HepG2 (cell line): ENCODE results near the gene CAPZB. TPM values are rescaled to one million over a fixed set of nuclear protein-coding genes. Genes with fewer than 3 reads are reported as not detected.

Experiments
- CEBPB ChIP-seq: IDR thresholded peaks from 2 replicates; pipeline ENCODE4 v1.6.1; 2011; ENCODE audit warnings: low read depth, low read length, improper control_type of control experiment, borderline replicate concordance
- CREB1 ChIP-seq, 2 experiments: fragments of 450-650 bp in 1 of 2; IDR thresholded peaks; 2 replicates each; pipeline ENCODE4 v1.6.1; 2016 to 2017; ENCODE audit warnings: control low read depth in 1 of 2, mild to moderate bottlenecking in 1 of 2, missing compliant biosample characterization in 1 of 2, missing genetic modification characterization in 1 of 2
- DPF2 ChIP-seq: sonication (generic); formaldehyde crosslinking; IDR thresholded peaks from 2 replicates; pipeline ENCODE4 v1.4.0; 2020; ENCODE audit warnings: mild to moderate bottlenecking, low read depth, missing genetic modification reagents, borderline replicate concordance
- HMG20A ChIP-seq: IDR thresholded peaks from 2 replicates; pipeline ENCODE4 v1.6.1; 2016; ENCODE audit warnings: borderline replicate concordance
- IRF2 ChIP-seq: IDR thresholded peaks from 2 replicates; pipeline ENCODE4 v1.6.1; 2018; ENCODE audit warnings: missing genetic modification reagents, missing compliant biosample characterization
- JDP2 ChIP-seq: sonication (generic); formaldehyde crosslinking; IDR thresholded peaks from 2 replicates; pipeline ENCODE4 v1.8.1; 2022; ENCODE audit warnings: missing genetic modification reagents, borderline replicate concordance
- KDM5A ChIP-seq: fragments of 200-600 bp; sonication (generic); IDR thresholded peaks from 2 replicates; pipeline ENCODE4 v1.7.0; 2018; ENCODE audit warnings: antibody characterized with exemption, mild to moderate bottlenecking, low read length, borderline replicate concordance
- KLF12 ChIP-seq: sonication (generic); formaldehyde crosslinking; IDR thresholded peaks from 2 replicates; pipeline ENCODE4 v1.4.0; 2020; ENCODE audit warnings: missing genetic modification reagents, borderline replicate concordance
- KLF16 ChIP-seq, 2 experiments: sonication (generic) in 1 of 2; formaldehyde crosslinking in 1 of 2; IDR thresholded peaks; 2 replicates each; pipeline versions ENCODE4 v1.6.1 to v1.8.0; 2016 to 2023; ENCODE audit warnings: missing genetic modification reagents in 2 of 2, missing compliant biosample characterization in 1 of 2
- NFE2 ChIP-seq: sonication (generic); formaldehyde crosslinking; IDR thresholded peaks from 2 replicates; pipeline ENCODE4 v1.4.0; 2020; ENCODE audit warnings: missing genetic modification reagents
- PHF8 ChIP-seq: sonication (generic); formaldehyde crosslinking; IDR thresholded peaks from 2 replicates; pipeline ENCODE4 v1.5.0; 2020; ENCODE audit warnings: missing genetic modification reagents
- SRSF9 ChIP-seq: fragments of 200-400 bp; formaldehyde crosslinking; IDR thresholded peaks from 2 replicates; pipeline ENCODE4 v1.6.1; 2018; ENCODE audit warnings: borderline replicate concordance, mild to moderate bottlenecking, low read depth, low read length; ENCODE audit not compliant: insufficient read depth, poor library complexity, severe bottlenecking
- ZFAT ChIP-seq: sonication (generic); formaldehyde crosslinking; conservative IDR thresholded peaks from 2 replicates; pipeline ENCODE4 v1.8.1; 2023; ENCODE audit warnings: missing genetic modification reagents, inconsistent platforms
- ZFY ChIP-seq: sonication (generic); formaldehyde crosslinking; IDR thresholded peaks from 2 replicates; pipeline ENCODE4 v1.4.0; 2020; ENCODE audit warnings: missing genetic modification reagents
- ZNF3 ChIP-seq: IDR thresholded peaks from 2 replicates; pipeline ENCODE4 v1.7.0; 2017; ENCODE audit warnings: inconsistent platforms
- ZNF331 ChIP-seq: sonication (generic); formaldehyde crosslinking; IDR thresholded peaks from 2 replicates; pipeline ENCODE4 v1.4.0; 2020; ENCODE audit warnings: missing genetic modification reagents
- ZNF558 ChIP-seq: sonication (generic); formaldehyde crosslinking; IDR thresholded peaks from 2 replicates; pipeline ENCODE4 v1.9.0; 2022; ENCODE audit warnings: mild to moderate bottlenecking, missing genetic modification reagents, borderline replicate concordance
- polyA plus RNA-seq, 8 experiments: library from polyadenylated mRNA; depleted of rRNA in 3 of 8; stranded (reverse) in 7 of 8; unstranded in 1 of 8; fragments of >200 nt; fragmentation: Illumina TruSeq in 4 of 8; extraction: Trizol in 4 of 8; gene quantifications; 2 replicates each; pipeline versions ENCODE4 v1.2.1 to v1.2.3, GENCODE V29; 2011 to 2016; ENCODE audit warnings: low read depth in 4 of 8, missing spikeins in 1 of 8, mixed read lengths in 1 of 8; ENCODE audit not compliant: insufficient read depth in 1 of 8
- total RNA-seq, 5 experiments: library from RNA; depleted of rRNA; stranded (reverse); fragments of >200 nt; fragmentation: Illumina TruSeq; extraction: Trizol; gene quantifications; 2 replicates each; pipeline ENCODE4 v1.2.3, GENCODE V29; 2016; ENCODE audit warnings: low read depth in 1 of 5
- TF ChIP-seq, protein P1 (sequence below): sonication (generic); formaldehyde crosslinking; IDR thresholded peaks from 2 replicates; pipeline ENCODE4 v1.8.0; 2022; ENCODE audit warnings: mild to moderate bottlenecking, missing genetic modification reagents; ENCODE audit not compliant: insufficient replicate concordance
- TF ChIP-seq, protein P2 (sequence below): sonication (generic); formaldehyde crosslinking; conservative IDR thresholded peaks from 2 replicates; pipeline ENCODE4 v1.4.0; 2020; ENCODE audit warnings: missing genetic modification reagents
- TF ChIP-seq, protein P3 (sequence below): sonication (generic); formaldehyde crosslinking; IDR thresholded peaks from 2 replicates; pipeline ENCODE4 v1.5.0; 2020; ENCODE audit warnings: missing genetic modification reagents
- TF ChIP-seq, protein P4 (sequence below): sonication (generic); formaldehyde crosslinking; IDR thresholded peaks from 2 replicates; pipeline ENCODE4 v1.4.0; 2020; ENCODE audit warnings: missing genetic modification reagents
- TF ChIP-seq, protein P5 (sequence below): sonication (generic); formaldehyde crosslinking; IDR thresholded peaks from 2 replicates; pipeline ENCODE4 v1.4.0; 2020; ENCODE audit warnings: mild to moderate bottlenecking, missing genetic modification reagents

Gene CAPZB
- total and polyA plus RNA-seq, 2 of the 13 experiments (the other 11 are each of a cell fraction or from before 2014, with no cell fraction given): 58.9 to 76.9 TPM

DNA sequence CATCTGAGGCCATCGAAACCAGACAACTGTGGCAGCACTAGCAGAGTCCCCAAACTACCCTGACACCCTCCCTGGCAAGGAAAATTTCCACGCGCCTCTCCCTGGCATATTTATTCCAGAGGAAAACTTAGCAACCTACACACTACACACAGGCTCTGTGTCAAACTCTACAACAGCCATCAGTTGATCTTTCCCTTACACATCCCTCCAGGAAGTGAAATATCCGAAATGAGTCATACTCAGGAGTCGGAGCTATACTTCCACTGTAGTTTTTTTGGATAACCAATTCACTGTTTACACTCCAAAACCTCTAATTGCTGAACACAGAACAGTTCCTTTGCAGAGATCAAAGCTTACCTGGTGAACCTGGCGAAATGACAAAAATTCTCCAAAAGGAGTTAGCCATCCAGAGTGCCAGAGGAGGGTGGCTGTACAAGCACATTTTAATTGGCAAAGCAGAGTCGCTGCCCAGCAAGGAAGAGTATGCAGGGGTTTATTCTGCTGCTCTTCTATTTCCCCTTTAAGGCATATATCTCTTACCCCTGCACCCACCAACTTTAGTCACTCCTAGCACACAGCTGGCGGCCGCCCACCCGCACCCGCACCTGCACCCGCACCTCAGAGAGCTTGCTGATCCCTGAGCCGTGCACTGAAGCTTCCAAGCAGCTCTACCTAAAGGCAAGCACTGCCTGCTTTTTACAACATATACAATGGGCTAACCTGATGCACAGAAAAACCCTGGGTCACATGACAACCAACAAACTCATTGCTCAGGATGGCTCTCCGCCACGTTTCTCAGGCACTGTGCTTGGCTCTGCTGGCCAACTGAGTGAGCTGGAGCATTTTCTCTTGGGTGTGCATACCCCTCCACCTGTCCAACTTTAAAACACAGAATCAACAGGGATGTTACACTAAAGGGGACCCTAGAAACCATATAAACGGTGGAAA is 54.9 kb downstream of the CAPZB start (continued):
- TF ChIP-seq PHF8 (CRISPR knock-in tag) (no peak), NFE2 (CRISPR knock-in tag) (no peak), ZNF558 (CRISPR knock-in tag) (no peak), JDP2 (CRISPR knock-in tag) (no peak), ZFY (CRISPR knock-in tag) (no peak), IRF2 (CRISPR knock-in tag) (peak; percentile 23; the same call in 1 of the 2 replicates), KLF16 (CRISPR knock-in tag; IDR thresholded peaks at IDR 0.05) (no peak), ZNF3 (no peak), KLF12 (no peak), HMG20A (CRISPR knock-in tag) (peak; percentile 37; the same call in 1 of the 2 replicates), KDM5A (no peak), ZNF331 (peak; percentile 61; the same call in 1 of the 2 replicates), DPF2 (CRISPR knock-in tag) (peak; percentile 45; the same call in 1 of the 2 replicates), CREB1 (IDR thresholded peaks at IDR 0.05) (no peak), CREB1 (CRISPR knock-in tag; IDR thresholded peaks at IDR 0.05) (peak; percentile 71), SRSF9 (no peak), ZFAT (no peak), CEBPB (no peak)
- TF ChIP-seq, protein P1, sequence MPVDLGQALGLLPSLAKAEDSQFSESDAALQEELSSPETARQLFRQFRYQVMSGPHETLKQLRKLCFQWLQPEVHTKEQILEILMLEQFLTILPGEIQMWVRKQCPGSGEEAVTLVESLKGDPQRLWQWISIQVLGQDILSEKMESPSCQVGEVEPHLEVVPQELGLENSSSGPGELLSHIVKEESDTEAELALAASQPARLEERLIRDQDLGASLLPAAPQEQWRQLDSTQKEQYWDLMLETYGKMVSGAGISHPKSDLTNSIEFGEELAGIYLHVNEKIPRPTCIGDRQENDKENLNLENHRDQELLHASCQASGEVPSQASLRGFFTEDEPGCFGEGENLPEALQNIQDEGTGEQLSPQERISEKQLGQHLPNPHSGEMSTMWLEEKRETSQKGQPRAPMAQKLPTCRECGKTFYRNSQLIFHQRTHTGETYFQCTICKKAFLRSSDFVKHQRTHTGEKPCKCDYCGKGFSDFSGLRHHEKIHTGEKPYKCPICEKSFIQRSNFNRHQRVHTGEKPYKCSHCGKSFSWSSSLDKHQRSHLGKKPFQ (CRISPR knock-in tag): no peak
- TF ChIP-seq, protein P2, sequence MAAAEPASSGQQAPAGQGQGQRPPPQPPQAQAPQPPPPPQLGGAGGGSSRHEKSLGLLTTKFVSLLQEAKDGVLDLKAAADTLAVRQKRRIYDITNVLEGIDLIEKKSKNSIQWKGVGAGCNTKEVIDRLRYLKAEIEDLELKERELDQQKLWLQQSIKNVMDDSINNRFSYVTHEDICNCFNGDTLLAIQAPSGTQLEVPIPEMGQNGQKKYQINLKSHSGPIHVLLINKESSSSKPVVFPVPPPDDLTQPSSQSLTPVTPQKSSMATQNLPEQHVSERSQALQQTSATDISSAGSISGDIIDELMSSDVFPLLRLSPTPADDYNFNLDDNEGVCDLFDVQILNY (CRISPR knock-in tag): no peak
- TF ChIP-seq, protein P3, sequence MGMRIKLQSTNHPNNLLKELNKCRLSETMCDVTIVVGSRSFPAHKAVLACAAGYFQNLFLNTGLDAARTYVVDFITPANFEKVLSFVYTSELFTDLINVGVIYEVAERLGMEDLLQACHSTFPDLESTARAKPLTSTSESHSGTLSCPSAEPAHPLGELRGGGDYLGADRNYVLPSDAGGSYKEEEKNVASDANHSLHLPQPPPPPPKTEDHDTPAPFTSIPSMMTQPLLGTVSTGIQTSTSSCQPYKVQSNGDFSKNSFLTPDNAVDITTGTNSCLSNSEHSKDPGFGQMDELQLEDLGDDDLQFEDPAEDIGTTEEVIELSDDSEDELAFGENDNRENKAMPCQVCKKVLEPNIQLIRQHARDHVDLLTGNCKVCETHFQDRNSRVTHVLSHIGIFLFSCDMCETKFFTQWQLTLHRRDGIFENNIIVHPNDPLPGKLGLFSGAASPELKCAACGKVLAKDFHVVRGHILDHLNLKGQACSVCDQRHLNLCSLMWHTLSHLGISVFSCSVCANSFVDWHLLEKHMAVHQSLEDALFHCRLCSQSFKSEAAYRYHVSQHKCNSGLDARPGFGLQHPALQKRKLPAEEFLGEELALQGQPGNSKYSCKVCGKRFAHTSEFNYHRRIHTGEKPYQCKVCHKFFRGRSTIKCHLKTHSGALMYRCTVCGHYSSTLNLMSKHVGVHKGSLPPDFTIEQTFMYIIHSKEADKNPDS (CRISPR knock-in tag): no peak
- TF ChIP-seq, protein P4, sequence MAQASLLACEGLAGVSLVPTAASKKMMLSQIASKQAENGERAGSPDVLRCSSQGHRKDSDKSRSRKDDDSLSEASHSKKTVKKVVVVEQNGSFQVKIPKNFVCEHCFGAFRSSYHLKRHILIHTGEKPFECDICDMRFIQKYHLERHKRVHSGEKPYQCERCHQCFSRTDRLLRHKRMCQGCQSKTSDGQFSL (CRISPR knock-in tag): no peak
- TF ChIP-seq, protein P5, sequence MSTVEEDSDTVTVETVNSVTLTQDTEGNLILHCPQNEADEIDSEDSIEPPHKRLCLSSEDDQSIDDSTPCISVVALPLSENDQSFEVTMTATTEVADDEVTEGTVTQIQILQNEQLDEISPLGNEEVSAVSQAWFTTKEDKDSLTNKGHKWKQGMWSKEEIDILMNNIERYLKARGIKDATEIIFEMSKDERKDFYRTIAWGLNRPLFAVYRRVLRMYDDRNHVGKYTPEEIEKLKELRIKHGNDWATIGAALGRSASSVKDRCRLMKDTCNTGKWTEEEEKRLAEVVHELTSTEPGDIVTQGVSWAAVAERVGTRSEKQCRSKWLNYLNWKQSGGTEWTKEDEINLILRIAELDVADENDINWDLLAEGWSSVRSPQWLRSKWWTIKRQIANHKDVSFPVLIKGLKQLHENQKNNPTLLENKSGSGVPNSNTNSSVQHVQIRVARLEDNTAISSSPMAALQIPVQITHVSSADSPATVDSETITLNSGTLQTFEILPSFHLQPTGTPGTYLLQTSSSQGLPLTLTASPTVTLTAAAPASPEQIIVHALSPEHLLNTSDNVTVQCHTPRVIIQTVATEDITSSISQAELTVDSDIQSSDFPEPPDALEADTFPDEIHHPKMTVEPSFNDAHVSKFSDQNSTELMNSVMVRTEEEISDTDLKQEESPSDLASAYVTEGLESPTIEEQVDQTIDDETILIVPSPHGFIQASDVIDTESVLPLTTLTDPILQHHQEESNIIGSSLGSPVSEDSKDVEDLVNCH: no peak
